Bone marrow (tissue), 2 donors: ENCODE results near the gene UBE2J2.

Experiments used
- DNase-seq, 2 donors: peaks; one replicate each; lab custom pipeline; 2025; lab: John Stamatoyannopoulos, UW

UBE2J2 gene

GRCh38 chr1:1226566-1227362 is 46.9 kb downstream of the UBE2J2 start:
- DNase-seq: no peak

GRCh38 chr1:1225913-1226312 is 47.7 kb downstream of the UBE2J2 start:
- DNase-seq: no peak

GRCh38 chr1:1225238-1225845 is 48.3 kb downstream of the UBE2J2 start:
- no peak for DNase-seq

GRCh38 chr1:1223891-1224290 is 49.8 kb downstream of the UBE2J2 start:
- no peak for DNase-seq

- DNase-seq: no peak
These were observed 50.3 kb downstream of the UBE2J2 start for GRCh38 chr1:1223321-1223720.

GRCh38 chr1:1222575-1223225 is 51.0 kb downstream of the UBE2J2 start:
- no peak for DNase-seq

GRCh38 chr1:1221887-1222574 is 51.6 kb downstream of the UBE2J2 start:
- DNase-seq: no peak

- DNase-seq: no peak
These were observed 53.5 kb downstream of the UBE2J2 start for GRCh38 chr1:1220197-1220596.

- no peak for DNase-seq
These were observed 54.3 kb downstream of the UBE2J2 start for GRCh38 chr1:1219341-1219740.

- DNase-seq: no peak
These were observed 55.0 kb downstream of the UBE2J2 start for GRCh38 chr1:1218524-1219200.

- no peak for DNase-seq
These were observed 55.8 kb downstream of the UBE2J2 start for GRCh38 chr1:1217621-1218523.

- DNase-seq: no peak
These were observed 56.7 kb downstream of the UBE2J2 start for GRCh38 chr1:1216770-1217620.

- DNase-seq: no peak
These were observed 57.6 kb downstream of the UBE2J2 start for GRCh38 chr1:1215881-1216605.

- no peak for DNase-seq
These were observed 58.5 kb downstream of the UBE2J2 start for GRCh38 chr1:1215080-1215676.

GRCh38 chr1:1213345-1214265 is 60.0 kb downstream of the UBE2J2 start, which contains the start of gene TNFRSF4:
TNFRSF4 (minus strand) TSS chr1:1214153; CDS start chr1:1214127, 26 bp downstream.
- DNase-seq: no peak

- no peak for DNase-seq
These were observed 60.8 kb downstream of the UBE2J2 start for GRCh38 chr1:1212780-1213344.
